DMS114 treated with DMSO at 0.1 percent for 48 hours (cell line): ENCODE data around the gene WNK2.

Experiments used
- DNase-seq: peaks from one replicate; lab custom pipeline; 2025; ENCODE audit not compliant: unreplicated experiment; lab: John Stamatoyannopoulos, UW

Gene WNK2

DNA sequence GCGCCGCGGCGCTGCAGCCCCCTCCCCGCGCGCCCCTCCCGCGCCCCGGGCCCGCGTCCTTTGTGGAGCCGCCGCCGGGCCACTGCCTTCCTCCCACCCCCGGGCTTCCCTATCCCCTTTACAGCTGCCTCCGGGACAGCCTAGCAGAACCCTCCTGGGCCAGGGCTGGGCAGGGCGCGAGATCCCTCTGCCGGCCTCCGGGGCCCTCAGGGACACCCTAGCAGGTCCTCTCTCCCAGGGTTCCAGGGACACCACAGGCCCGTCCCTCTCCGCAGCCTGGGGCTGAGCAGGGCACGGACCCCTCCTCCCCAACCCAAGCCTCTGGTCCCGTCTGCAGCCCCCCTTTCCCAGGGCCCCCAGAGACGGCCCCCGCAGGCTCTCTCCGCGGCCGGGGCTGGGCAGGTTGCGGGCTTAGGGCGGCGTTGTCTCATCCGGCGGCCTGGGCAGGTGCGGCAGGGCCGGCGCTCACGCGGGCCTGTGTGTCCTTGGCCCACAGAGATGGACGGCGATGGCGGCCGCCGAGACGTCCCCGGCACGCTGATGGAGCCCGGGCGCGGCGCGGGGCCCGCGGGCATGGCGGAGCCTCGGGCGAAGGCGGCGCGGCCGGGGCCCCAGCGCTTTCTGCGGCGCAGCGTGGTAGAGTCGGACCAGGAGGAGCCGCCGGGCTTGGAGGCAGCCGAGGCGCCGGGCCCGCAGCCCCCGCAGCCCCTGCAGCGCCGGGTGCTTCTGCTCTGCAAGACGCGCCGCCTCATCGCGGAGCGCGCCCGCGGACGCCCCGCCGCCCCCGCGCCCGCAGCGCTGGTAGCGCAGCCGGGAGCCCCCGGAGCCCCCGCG lies 710 bp downstream of the WNK2 start:
- DNase-seq, result no peak

DNA sequence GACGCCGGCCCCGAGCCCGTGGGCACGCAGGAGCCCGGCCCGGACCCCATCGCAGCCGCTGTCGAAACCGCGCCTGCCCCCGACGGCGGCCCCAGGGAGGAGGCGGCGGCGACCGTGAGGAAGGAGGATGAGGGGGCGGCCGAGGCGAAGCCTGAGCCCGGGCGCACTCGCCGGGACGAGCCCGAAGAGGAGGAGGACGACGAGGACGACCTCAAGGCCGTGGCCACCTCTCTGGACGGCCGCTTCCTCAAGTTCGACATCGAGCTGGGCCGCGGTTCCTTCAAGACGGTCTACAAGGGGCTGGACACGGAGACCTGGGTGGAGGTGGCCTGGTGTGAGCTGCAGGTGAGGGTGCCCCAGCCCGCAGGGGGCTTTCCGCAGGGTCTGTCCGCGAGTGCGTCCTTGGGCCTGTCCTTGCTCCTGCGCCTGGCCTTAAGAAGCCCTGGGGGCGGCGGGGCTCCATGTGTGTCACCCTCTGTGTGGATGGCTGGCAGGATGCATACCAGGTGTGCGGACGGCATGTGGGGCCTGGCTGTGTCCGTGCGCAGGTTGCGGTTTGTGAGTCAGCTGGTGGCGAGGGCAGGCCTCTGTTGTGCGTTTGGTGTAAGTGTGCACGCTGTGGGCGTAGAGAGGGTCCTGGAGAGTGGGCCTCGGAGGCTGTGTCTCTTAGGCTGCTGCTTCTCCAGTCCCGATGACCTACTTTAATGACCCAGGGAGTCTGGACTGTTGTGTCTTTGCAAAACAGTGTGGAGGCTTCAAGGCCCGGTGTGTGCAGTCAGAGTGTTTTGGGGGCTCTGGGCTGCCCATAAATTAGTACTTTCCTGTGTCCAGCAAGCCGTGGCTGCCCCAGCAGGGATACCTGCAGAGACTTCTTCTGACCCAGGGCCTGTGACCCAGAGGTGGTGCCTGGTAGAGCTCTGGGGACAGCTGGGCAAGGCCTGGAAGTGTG lies 1.6 kb downstream of the WNK2 start:
- DNase-seq, result no peak

DNA sequence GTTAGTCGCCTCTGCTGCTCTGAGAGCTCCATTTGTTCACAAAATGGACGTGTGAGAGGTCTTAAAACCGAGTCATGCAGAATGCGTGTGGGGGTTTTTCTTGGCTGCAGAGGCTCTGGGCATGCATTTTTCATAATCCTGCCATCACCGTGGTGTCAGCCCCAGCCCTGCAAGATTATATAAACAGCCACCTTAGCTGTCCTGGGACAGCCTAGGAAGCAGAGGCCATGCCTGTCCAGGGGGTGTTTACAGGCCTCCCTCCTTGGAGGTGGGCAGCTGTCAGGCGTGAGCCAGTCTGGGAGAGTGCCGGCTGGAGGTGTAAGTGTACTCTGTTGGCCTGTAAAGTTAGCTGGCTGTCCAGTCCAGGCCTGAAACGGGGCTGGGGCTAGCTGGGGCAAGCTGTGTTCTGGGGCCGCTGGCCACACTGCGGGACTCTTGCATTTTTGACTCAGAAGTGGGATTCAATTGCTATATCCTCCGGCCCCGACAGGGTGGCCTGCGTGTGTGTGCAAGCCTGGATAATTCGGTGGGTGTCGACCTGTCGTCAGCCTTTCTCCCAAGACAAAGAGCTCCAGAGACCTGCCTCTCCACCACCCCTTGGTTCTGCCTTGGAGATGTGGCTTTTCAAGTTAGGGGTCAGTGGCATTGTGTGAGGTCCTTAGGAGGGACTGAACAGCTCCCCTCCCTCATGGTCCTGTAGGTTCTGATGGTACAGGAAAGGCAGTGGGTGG lies 2.4 kb downstream of the WNK2 start:
- no peak for DNase-seq

- no peak for DNase-seq
These were observed 3.1 kb downstream of the WNK2 start for GRCh38 chr9:93187047-93187446.

- no peak for DNase-seq
These were observed 3.6 kb downstream of the WNK2 start for GRCh38 chr9:93187574-93187973.

GRCh38 chr9:93188426-93189368 lies 4.8 kb downstream of the WNK2 start:
- DNase-seq, result no peak

DNA sequence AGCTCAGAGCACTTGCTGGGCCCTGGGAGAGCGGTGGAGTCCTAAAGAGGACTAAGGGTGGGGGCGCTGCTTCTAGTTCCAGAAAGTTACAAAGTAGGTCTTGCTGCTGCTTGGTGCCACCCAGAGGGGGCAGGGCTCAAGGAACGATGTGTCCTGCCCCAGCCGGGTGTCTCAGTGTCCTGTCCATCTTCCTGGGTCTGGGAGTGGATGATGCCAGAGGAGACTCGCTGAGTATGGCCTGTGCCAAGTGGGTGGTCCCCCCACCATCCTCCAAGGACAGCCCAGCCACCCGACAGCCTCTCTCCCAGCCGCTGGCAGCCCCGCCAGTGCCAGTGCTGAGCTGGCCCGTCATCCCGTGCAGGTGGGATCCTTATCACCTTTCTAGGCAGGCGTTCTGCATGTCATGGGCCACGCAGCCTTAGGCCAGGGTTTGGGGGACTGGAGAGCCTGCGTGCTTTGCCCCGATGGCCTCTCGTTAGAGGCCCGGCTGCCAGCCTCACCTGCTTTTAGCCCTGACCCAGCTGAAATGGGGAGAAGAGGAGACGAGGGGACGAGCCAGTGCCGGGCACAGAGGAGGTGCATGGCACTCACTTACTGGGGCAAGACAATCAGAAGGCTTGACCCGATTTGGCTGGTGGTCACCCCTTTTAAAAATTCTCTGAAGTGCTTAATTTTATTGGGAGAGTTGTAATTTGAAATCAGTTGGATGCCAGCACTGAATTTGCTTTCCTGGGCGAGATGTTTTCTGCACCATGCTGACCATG lies 5.6 kb downstream of the WNK2 start:
- DNase-seq, result no peak

DNA sequence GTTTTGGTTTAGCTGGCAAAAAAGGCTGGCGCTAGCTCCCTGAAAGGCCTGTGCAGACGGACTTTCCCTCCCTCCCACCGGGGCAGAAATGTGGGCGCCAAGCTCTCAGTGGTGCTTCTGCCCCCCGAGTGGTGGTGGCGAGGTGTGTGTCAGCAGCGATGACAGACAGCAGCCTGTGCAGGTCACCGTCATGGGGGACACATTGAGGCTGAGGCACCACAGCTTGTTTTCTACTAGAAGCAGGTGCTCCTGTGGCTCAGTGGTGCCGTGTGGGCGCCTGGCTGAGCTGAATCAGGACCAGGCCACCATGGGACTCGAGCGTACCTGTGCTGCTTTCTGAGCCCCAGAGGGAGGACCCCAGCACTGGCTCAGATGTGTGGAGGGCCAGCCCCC lies 6.2 kb downstream of the WNK2 start:
- no peak for DNase-seq

DNA sequence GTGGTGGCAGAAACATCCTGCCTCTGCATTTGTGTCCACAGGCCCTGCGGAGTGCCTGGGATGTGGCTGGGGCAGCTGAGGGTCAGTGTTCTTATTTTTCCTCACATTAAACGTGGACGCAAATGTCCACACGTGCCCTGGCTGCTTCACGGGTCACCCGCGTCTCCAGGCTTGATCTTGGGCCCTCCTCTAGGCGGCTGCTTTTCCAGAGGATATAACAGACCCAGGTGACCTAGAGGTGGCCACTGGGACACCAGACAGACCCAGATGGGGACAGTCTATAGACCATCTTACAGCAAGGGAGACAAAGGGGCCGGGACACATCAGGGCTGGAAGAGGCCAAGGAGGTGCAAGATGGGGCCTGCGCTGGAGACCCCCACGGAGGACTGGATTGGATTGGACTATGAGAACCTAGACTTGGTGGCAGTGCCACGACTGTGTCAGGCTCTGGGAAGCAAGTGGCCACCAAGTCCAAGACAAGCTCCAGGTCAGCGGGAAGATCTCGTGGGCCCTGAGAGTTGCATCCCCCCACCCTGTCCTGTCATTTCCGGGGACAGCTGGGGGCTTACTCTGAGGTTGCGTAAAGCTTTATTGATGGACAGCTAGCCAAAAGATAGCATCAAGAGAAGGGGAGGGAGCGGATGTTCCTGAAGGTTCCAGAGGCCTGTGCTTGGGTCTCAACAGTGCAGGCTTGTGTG lies 6.9 kb downstream of the WNK2 start:
- no peak for DNase-seq

DNA sequence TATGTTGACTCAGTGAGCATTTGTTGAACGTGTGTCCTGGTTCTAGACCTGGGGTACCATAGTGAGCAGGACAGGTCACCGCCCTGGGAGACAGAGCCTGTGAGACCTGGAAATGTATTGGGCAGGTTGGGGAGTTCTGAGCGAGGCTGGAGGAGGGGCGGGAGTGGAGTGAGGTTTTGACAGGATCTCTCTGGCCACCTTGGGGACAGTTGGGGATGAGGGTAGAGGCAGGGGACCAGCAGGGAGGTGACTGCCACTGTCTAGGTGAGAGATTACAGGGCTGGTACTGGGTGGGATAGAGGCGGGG lies 7.4 kb downstream of the WNK2 start:
- DNase-seq, result no peak

- no peak for DNase-seq
These were observed 8.9 kb downstream of the WNK2 start for GRCh38 chr9:93192721-93193387.

- no peak for DNase-seq
These were observed 9.7 kb downstream of the WNK2 start for GRCh38 chr9:93193388-93194220.

DNA sequence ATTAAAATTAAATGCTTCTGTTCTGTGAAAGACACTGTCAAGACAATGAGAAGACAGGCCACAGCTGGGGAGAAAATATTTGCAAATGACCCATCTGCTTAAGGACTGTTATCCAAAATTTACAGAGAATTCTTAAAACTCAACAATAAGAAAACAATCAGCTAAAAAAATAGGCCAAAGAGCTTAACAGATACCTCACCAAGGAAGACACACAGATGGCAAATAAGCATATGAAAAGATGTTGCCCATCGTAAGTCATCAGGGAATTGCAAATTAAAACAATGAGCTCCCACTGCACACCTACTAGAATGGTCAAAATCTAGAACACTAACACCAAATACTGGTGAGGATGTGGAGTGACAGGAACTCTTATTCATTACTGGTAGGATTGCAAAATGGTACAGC lies 10.3 kb downstream of the WNK2 start:
- no peak for DNase-seq

GRCh38 chr9:93194641-93195040 lies 10.7 kb downstream of the WNK2 start:
- DNase-seq, result no peak

DNA sequence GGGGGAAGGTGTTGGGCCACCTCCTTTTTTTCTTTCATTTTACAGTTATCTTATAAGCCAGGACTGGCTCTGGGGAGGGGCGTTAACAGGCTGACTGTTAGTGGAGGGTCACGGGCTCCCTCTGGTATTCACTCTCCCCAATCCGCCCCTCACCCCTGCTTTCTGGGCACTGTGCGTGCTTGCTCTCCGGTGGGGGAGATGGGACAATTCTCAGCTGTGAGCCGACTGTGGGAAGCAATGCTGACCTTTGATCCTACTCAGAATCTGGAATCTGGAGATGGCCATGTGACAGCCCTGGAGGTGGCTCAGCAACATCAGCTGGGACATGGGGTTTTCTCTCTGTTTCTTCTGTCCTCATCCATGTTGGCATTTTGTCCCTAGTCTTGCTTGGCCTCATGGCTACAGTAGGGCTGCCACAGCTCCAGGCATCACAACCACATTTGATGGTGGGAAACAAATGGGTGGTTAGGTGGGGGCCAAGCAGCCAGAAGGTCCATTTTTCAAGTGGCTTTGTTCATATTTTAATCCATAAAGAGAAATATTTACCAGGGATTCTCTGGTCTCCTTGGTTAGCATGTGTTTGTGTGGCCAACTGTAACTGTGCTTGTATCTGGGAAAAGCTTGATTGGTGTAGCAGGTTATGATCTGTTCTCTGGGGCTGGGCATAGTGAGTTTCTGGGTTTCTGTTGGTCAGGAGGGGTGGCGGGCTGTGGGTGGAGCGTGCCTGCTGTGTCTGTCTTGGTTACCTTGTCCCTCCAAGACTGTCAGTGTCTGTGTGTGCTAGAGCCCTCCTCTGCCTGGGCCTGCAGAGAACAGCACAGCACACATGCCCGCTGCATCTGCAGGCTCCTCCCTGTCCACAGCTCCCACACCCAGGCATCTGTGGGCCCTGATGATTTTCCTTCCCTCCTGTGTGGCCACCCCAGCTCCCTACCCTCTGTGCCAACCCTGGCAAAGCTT lies 12.4 kb downstream of the WNK2 start:
- DNase-seq, result no peak

- DNase-seq, result no peak
These were observed 13.7 kb downstream of the WNK2 start for GRCh38 chr9:93197670-93198069.
